Measurements from ENCODE around the gene SERPINI2.
"Not testable (repeated sequence)": the region's sequence is repeated elsewhere in the genome, so short reads cannot be mapped to it uniquely, and the experiment has no call there.

The SERPINI2 gene

DNA sequence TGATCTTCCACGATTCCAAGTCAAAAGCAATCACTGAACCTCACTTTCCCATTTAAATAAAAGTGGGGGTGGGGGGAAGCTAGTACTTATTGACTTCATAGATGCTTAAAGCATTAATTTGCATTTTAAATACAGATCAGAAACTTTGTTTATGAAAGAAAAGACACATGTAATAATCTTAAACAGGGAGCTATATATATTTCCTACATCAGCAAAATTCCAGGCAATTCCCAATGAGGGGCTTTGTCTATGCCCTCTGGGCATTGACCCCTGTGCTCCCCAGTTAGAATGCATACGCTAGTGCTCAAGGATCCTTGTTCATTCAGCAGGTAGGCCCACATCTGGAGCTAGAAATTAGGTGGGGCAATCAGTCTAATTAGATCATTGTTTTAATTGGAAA is 20.0 kb downstream of the SERPINI2 start:
- TF ChIP-seq CTCF (IDR thresholded peaks at IDR 0.05; ENCODE audit: low read depth, low read length, missing control alignments): no peak
- no peak overlapping the region for H3K4me3 ChIP-seq (replicated peaks; ENCODE audit: low read depth, low read length)
- DNase-seq (ENCODE audit: extremely low read depth, low read depth): no peak

- H3K4me3 ChIP-seq (replicated peaks; ENCODE audit: low read depth, low read length): no peak overlapping the region
- TF ChIP-seq CTCF (IDR thresholded peaks at IDR 0.05; ENCODE audit: low read depth, low read length, missing control alignments): no peak
- DNase-seq (ENCODE audit: extremely low read depth, low read depth): no peak
These were observed 22.6 kb downstream of the SERPINI2 start for GRCh38 chr3:167451282-167451681.

GRCh38 chr3:167450675-167451074 is 23.2 kb downstream of the SERPINI2 start:
- no peak for TF ChIP-seq CTCF (IDR thresholded peaks at IDR 0.05; ENCODE audit: low read depth, low read length, missing control alignments)
- DNase-seq (ENCODE audit: extremely low read depth, low read depth): no peak
- no peak overlapping the region for H3K4me3 ChIP-seq (replicated peaks; ENCODE audit: low read depth, low read length)

DNA sequence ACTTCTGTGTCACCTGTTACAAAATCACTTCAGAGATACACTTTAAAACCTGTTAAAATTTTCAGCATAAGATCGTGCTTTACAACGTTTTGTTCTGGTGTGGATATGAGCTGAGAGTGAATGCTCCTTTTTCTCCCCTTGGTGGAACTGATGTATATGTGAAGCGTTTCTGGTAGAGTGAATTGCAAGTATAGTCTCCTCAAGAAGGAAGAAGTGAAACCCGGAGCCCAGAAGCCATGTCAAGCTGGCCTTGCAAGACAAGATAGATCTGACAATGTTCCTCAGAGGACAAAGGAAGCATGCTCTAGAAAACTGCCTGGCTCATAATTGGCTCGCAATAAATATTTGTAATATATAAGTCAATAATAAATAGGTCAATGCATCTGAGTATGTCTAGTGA is 23.6 kb downstream of the SERPINI2 start:
- TF ChIP-seq CTCF (IDR thresholded peaks at IDR 0.05; ENCODE audit: low read depth, low read length, missing control alignments): no peak
- no peak overlapping the region for H3K4me3 ChIP-seq (replicated peaks; ENCODE audit: low read depth, low read length)
- no peak for DNase-seq (ENCODE audit: extremely low read depth, low read depth)

DNA sequence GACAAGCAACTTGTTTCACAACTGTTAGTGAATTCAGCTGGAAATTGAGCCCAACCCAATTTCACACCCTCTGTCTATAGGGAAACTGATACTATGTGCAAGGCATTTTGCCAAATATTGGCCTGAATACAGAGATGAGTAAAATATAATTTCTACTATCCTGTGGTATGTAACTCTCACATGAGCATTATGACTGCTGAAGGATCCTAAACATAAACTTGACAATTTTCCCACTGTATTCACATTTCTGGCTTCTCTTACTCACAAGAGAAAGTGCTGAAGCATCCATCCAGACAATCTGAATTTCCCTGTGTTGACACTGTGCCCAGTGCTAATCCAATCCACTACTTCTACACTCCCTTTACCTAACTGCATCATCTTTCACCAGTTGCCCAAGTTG is 28.4 kb downstream of the SERPINI2 start:
- TF ChIP-seq CTCF (IDR thresholded peaks at IDR 0.05; ENCODE audit: low read depth, low read length, missing control alignments): no peak
- no peak for DNase-seq (ENCODE audit: extremely low read depth, low read depth)
- H3K4me3 ChIP-seq (replicated peaks; ENCODE audit: low read depth, low read length): no peak overlapping the region

GRCh38 chr3:167441256-167441655 is 32.6 kb downstream of the SERPINI2 start:
- no peak overlapping the region for H3K4me3 ChIP-seq (replicated peaks; ENCODE audit: low read depth, low read length)
- TF ChIP-seq CTCF (IDR thresholded peaks at IDR 0.05; ENCODE audit: low read depth, low read length, missing control alignments): no peak
- DNase-seq (ENCODE audit: extremely low read depth, low read depth): no peak

GRCh38 chr3:167437428-167438139 is 36.3 kb downstream of the SERPINI2 start:
- no peak for DNase-seq (ENCODE audit: extremely low read depth, low read depth)
- no peak overlapping the region for H3K4me3 ChIP-seq (replicated peaks; ENCODE audit: low read depth, low read length)
- no peak for TF ChIP-seq CTCF (IDR thresholded peaks at IDR 0.05; ENCODE audit: low read depth, low read length, missing control alignments)

DNA sequence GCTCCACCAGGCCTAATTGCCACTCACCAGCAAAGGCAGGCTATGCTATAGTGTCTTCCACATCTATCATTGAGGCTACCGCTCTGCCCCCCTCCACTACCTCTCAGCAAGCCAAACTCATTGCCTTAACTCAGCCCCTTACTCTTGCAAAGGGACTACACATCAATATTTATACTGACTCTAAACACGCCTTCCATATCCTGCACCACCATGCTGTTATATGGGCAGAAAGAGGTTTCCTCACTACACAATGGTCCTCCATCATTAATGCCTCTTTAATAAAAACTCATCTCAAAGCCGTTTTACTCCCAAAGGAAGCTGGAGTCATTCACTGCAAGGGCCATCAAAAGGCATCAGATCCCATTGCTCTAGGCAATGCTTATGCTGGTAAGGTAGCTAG is 46.9 kb downstream of the SERPINI2 start:
- not testable (repeated sequence) for DNase-seq (ENCODE audit: extremely low read depth, low read depth); H3K4me3 ChIP-seq (replicated peaks; ENCODE audit: low read depth, low read length)

GRCh38 chr3:167422396-167422795 is 51.4 kb downstream of the SERPINI2 start:
- H3K4me3 ChIP-seq (replicated peaks; ENCODE audit: low read depth, low read length); DNase-seq (ENCODE audit: extremely low read depth, low read depth): not testable (repeated sequence)

Data from HFF-Myc (cell line).